Measurements from ENCODE around the gene TMEM174. TPM values are rescaled to one million over a fixed set of nuclear protein-coding genes. Genes with fewer than 3 reads are reported as not detected.

The TMEM174 gene
- total and polyA plus RNA-seq, 2 donors (not counting 1 experiment from before 2014, with no cell fraction given): not detected

DNA sequence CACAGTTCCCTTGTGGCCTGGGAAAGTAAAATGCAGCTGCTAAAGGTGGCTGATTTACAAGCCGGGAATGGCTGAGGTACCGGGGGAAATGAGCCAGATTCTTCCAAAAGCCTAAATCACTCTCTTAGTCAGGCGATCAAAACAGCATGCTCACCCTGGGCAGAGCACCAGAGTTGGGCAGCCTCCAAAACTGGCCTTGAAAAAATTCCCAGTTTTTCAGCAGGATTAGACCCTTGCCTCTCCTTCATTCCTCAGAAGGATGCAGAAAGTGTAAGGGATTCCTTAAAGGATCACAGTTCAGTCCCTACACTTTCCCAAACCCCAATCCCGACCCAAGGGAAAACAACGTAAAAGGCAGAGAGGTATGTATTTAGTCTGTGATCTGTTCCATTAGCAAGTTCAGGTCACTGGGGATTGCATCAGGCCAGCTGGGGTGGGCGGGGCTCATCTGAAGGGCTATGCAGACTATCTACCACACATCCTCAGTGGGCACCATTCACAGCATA is 16.9 kb downstream of the TMEM174 start:
- peak overlapping the region; percentile 22 for H3K27ac ChIP-seq (ENCODE audit: insufficient read depth, low read length)
- DNase-seq (ENCODE audit: low read depth in 2 of 2): peak; percentile 43 to 81
- H3K9ac ChIP-seq (ENCODE audit: insufficient read depth, low read length): no peak overlapping the region
- H4K20me1 ChIP-seq (ENCODE audit: control insufficient read depth, extremely low read depth, insufficient read depth, low read length): no peaks in the 10 kb centered on the region
- peak overlapping the region; percentile 61 for H3K4me2 ChIP-seq (ENCODE audit: extremely low read depth, insufficient read depth, low read length)
- no peak overlapping the region for H2AFZ ChIP-seq (ENCODE audit: low read length)
- no peaks in the 10 kb centered on the region for H3K9me3 ChIP-seq (ENCODE audit: control insufficient read depth, insufficient read depth, low read depth, low read length)
- H3K4me1 ChIP-seq (ENCODE audit: control insufficient read depth, extremely low read depth, insufficient read depth, low read length): peaks cover 13% of the 10 kb centered on the region
- no peaks in the 10 kb centered on the region for H3K79me2 ChIP-seq (ENCODE audit: control insufficient read depth, insufficient read depth, low read length)
- TF ChIP-seq, protein P1, sequence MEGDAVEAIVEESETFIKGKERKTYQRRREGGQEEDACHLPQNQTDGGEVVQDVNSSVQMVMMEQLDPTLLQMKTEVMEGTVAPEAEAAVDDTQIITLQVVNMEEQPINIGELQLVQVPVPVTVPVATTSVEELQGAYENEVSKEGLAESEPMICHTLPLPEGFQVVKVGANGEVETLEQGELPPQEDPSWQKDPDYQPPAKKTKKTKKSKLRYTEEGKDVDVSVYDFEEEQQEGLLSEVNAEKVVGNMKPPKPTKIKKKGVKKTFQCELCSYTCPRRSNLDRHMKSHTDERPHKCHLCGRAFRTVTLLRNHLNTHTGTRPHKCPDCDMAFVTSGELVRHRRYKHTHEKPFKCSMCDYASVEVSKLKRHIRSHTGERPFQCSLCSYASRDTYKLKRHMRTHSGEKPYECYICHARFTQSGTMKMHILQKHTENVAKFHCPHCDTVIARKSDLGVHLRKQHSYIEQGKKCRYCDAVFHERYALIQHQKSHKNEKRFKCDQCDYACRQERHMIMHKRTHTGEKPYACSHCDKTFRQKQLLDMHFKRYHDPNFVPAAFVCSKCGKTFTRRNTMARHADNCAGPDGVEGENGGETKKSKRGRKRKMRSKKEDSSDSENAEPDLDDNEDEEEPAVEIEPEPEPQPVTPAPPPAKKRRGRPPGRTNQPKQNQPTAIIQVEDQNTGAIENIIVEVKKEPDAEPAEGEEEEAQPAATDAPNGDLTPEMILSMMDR (conservative IDR thresholded peaks at IDR 0.05 in 1 of 2, IDR thresholded peaks at IDR 0.05 in 1 of 2; ENCODE audit: low read depth in 1 of 2, low read length in 2 of 2): no peak
- no peak for TF ChIP-seq EZH2 (IDR thresholded peaks at IDR 0.05; ENCODE audit: low read length, missing control alignments)
- H3K27me3 ChIP-seq (ENCODE audit: control insufficient read depth, insufficient read depth, low read length): peaks cover 10% of the 10 kb centered on the region
- peak overlapping the region in 1 of 4 experiments; percentile 14 for H3K4me3 ChIP-seq (replicated peaks in 1 of 4; ENCODE audit: control extremely low read depth in 1 of 4, insufficient read depth in 1 of 4, low read depth in 3 of 4, low read length in 4 of 4)
- no peaks in the 10 kb centered on the region for H3K36me3 ChIP-seq (ENCODE audit: control insufficient read depth, insufficient read depth, low read length)

DNA sequence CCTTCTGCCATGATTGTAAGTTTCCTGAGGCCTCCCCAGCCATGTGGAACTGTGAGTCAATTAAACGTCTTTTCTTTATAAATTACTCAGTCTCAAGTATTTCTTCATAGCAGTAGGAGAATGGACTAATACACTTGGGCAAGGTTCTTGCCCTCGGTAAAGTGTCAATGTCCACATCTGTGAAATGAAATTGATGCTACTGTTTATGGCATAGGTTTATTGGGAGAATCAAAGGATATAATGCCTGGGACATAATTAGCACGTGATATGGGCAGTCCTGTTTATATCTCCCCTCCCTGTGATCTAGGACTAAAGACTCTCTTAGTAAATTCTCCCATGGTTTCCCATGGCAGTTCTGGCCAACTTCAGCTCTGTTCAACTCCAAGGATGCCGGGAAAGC is 19.4 kb downstream of the TMEM174 start:
- DNase-seq (ENCODE audit: low read depth in 2 of 2): no peak
- Histone ChIP-seq H3K36me3 (ENCODE audit: control insufficient read depth, insufficient read depth, low read length) (no peaks in the 10 kb centered on the region), H3K4me3 (replicated peaks in 1 of 4; ENCODE audit: control extremely low read depth in 1 of 4, insufficient read depth in 1 of 4, low read depth in 3 of 4, low read length in 4 of 4) (no peak overlapping the region), H3K4me1 (ENCODE audit: control insufficient read depth, extremely low read depth, insufficient read depth, low read length) (peaks cover 13% of the 10 kb centered on the region), H3K79me2 (ENCODE audit: control insufficient read depth, insufficient read depth, low read length) (no peaks in the 10 kb centered on the region), H2AFZ (ENCODE audit: low read length) (no peak overlapping the region), H3K9ac (ENCODE audit: insufficient read depth, low read length) (no peak overlapping the region), H3K27ac (ENCODE audit: insufficient read depth, low read length) (no peak overlapping the region), H3K9me3 (ENCODE audit: control insufficient read depth, insufficient read depth, low read depth, low read length) (no peaks in the 10 kb centered on the region), H3K4me2 (ENCODE audit: extremely low read depth, insufficient read depth, low read length) (no peak overlapping the region), H3K27me3 (ENCODE audit: control insufficient read depth, insufficient read depth, low read length) (peaks cover 25% of the 10 kb centered on the region), H4K20me1 (ENCODE audit: control insufficient read depth, extremely low read depth, insufficient read depth, low read length) (no peaks in the 10 kb centered on the region)
- TF ChIP-seq, protein P1 (conservative IDR thresholded peaks at IDR 0.05 in 1 of 2, IDR thresholded peaks at IDR 0.05 in 1 of 2; ENCODE audit: low read depth in 1 of 2, low read length in 2 of 2): no peak

DNA sequence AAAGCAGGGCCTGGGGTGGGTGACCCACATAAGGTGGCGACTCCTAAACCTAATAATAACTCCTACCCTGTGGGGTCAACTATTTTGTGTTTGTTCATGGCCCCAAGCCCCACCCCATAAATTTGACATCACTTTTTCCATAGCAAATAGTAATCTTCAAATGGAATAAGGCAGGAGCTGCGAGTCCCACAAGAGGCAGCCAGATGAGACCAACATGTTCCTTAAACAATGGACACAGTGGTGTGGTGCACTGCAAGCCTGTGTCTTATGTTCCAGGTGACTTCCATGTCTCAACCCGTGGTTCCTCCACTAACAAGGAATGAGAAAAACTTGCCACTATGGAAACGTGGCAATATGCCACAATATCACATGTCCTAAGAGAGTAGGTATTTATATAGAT is 20.6 kb downstream of the TMEM174 start:
- peaks cover 13% of the 10 kb centered on the region for H3K4me1 ChIP-seq (ENCODE audit: control insufficient read depth, extremely low read depth, insufficient read depth, low read length)
- no peak overlapping the region for H3K4me2 ChIP-seq (ENCODE audit: extremely low read depth, insufficient read depth, low read length)
- H2AFZ ChIP-seq (ENCODE audit: low read length): no peak overlapping the region
- no peak overlapping the region for H3K9ac ChIP-seq (ENCODE audit: insufficient read depth, low read length)
- DNase-seq (ENCODE audit: low read depth in 2 of 2): no peak
- H4K20me1 ChIP-seq (ENCODE audit: control insufficient read depth, extremely low read depth, insufficient read depth, low read length): no peaks in the 10 kb centered on the region
- no peaks in the 10 kb centered on the region for H3K79me2 ChIP-seq (ENCODE audit: control insufficient read depth, insufficient read depth, low read length)
- no peak overlapping the region for H3K27ac ChIP-seq (ENCODE audit: insufficient read depth, low read length)
- no peak overlapping the region for H3K4me3 ChIP-seq (replicated peaks in 1 of 4; ENCODE audit: control extremely low read depth in 1 of 4, insufficient read depth in 1 of 4, low read depth in 3 of 4, low read length in 4 of 4)
- no peaks in the 10 kb centered on the region for H3K36me3 ChIP-seq (ENCODE audit: control insufficient read depth, insufficient read depth, low read length)
- H3K9me3 ChIP-seq (ENCODE audit: control insufficient read depth, insufficient read depth, low read depth, low read length): no peaks in the 10 kb centered on the region
- TF ChIP-seq, protein P1 (conservative IDR thresholded peaks at IDR 0.05 in 1 of 2, IDR thresholded peaks at IDR 0.05 in 1 of 2; ENCODE audit: low read depth in 1 of 2, low read length in 2 of 2): no peak
- no peak for TF ChIP-seq EZH2 (IDR thresholded peaks at IDR 0.05; ENCODE audit: low read length, missing control alignments)
- peaks cover 37% of the 10 kb centered on the region for H3K27me3 ChIP-seq (ENCODE audit: control insufficient read depth, insufficient read depth, low read length)
